ENCODE measurements around the gene TSPYL1.
"Not testable (repeated sequence)": the region's sequence is repeated elsewhere in the genome, so short reads cannot be mapped to it uniquely, and the experiment has no call there.

GRCh38 chr6:116321933-116322332 lies 42.2 kb upstream of the TSPYL1 start:
- TF ChIP-seq POLR2A (IDR thresholded peaks at IDR 0.05); CTCF (IDR thresholded peaks at IDR 0.05); POLR2AphosphoS5 (IDR thresholded peaks at IDR 0.05); EP300 (IDR thresholded peaks at IDR 0.05; ENCODE audit: low read depth): not testable (repeated sequence)
